WTC11 (cell line): ENCODE measurements around the gene LCE1A.

Experiments
- ATF2 ChIP-seq: sonication (generic); formaldehyde crosslinking; IDR thresholded peaks from 2 replicates; pipeline ENCODE4 v1.8.1; 2022; ENCODE audit warnings: low read depth, missing genetic modification reagents, borderline replicate concordance
- ATF3 ChIP-seq: sonication (generic); formaldehyde crosslinking; conservative IDR thresholded peaks from 2 replicates; pipeline ENCODE4 v1.8.1; 2022; ENCODE audit warnings: mild to moderate bottlenecking, missing genetic modification reagents
- CTCF ChIP-seq: fragments of 200-600 bp; IDR thresholded peaks from 2 replicates; pipeline ENCODE4 v1.8.0; 2022; ENCODE audit warnings: antibody characterized with exemption
- ELF4 ChIP-seq: sonication (generic); formaldehyde crosslinking; IDR thresholded peaks from 2 replicates; pipeline ENCODE4 v1.8.1; 2022; ENCODE audit warnings: low read depth, mild to moderate bottlenecking, moderate library complexity, missing genetic modification reagents
- ESRRA ChIP-seq: sonication (generic); formaldehyde crosslinking; IDR thresholded peaks from 2 replicates; pipeline ENCODE4 v1.8.1; 2022; ENCODE audit warnings: mild to moderate bottlenecking, missing genetic modification reagents, borderline replicate concordance
- FOXP1 ChIP-seq: sonication (generic); formaldehyde crosslinking; IDR thresholded peaks from 2 replicates; pipeline ENCODE4 v1.8.0; 2022; ENCODE audit warnings: missing genetic modification reagents, mild to moderate bottlenecking, moderate library complexity, borderline replicate concordance
- HMGXB4 ChIP-seq: sonication (generic); formaldehyde crosslinking; IDR thresholded peaks from 2 replicates; pipeline ENCODE4 v1.8.1; 2023; ENCODE audit warnings: mild to moderate bottlenecking, moderate library complexity, missing genetic modification reagents
- PRDM15 ChIP-seq: sonication (generic); formaldehyde crosslinking; IDR thresholded peaks from 2 replicates; pipeline ENCODE4 v1.8.0; 2022; ENCODE audit warnings: missing genetic modification reagents
- TEAD4 ChIP-seq: sonication (generic); formaldehyde crosslinking; IDR thresholded peaks from 2 replicates; pipeline ENCODE4 v1.8.0; 2022; ENCODE audit warnings: mild to moderate bottlenecking, missing genetic modification reagents
- USF2 ChIP-seq: sonication (generic); formaldehyde crosslinking; IDR thresholded peaks from 2 replicates; pipeline ENCODE4 v1.8.1; 2023; ENCODE audit warnings: mild to moderate bottlenecking, missing genetic modification reagents, moderate library complexity
- ZNF138 ChIP-seq: sonication (generic); formaldehyde crosslinking; conservative IDR thresholded peaks from 2 replicates; pipeline ENCODE4 v1.8.1; 2022; ENCODE audit warnings: mild to moderate bottlenecking, moderate library complexity, missing genetic modification reagents
- ZNF232 ChIP-seq: sonication (generic); formaldehyde crosslinking; IDR thresholded peaks from 2 replicates; pipeline ENCODE4 v1.8.0; 2022; ENCODE audit warnings: mild to moderate bottlenecking, missing genetic modification reagents
- ZNF671 ChIP-seq: fragments of 250-450 bp; sonication (Bioruptor Pico); IDR thresholded peaks from 2 replicates; pipeline ENCODE4 v1.8.0; 2021; ENCODE audit warnings: mild to moderate bottlenecking
- ZSCAN18 ChIP-seq: fragments of 250-450 bp; sonication (Bioruptor Pico); IDR thresholded peaks from 2 replicates; pipeline ENCODE4 v2.1.2; 2022; ENCODE audit warnings: mild to moderate bottlenecking, moderate library complexity

- TF ChIP-seq CTCF (no peak), ZNF232 (CRISPR knock-in tag) (no peak), FOXP1 (CRISPR knock-in tag) (no peak), ZSCAN18 (no peak), ZNF138 (CRISPR knock-in tag) (no peak), ATF3 (CRISPR knock-in tag) (no peak), HMGXB4 (CRISPR knock-in tag) (no peak), ZNF671 (CRISPR knock-in tag) (no peak), USF2 (no peak), ATF2 (CRISPR knock-in tag) (no peak), ESRRA (CRISPR knock-in tag) (no peak), TEAD4 (no peak), PRDM15 (CRISPR knock-in tag) (no peak), ELF4 (no peak)
Measured at GRCh38 chr1:152786077-152786476, 41.2 kb upstream of the LCE1A start, which contains the start of gene LCE1E.
